T-helper 2 cell treated with Interferon-gamma antibody and Interleukin-4, amounts not matched to agents 100 ng/mL and 5 ng/mL, for 36 hours (primary cell): ENCODE measurements around the gene ETFA. TPM values are rescaled to one million over a fixed set of nuclear protein-coding genes. Genes with fewer than 3 reads are reported as not detected.
"Not testable (repeated sequence)": the region's sequence is repeated elsewhere in the genome, so short reads cannot be mapped to it uniquely, and the experiment has no call there.

Source experiments
- intact Hi-C: fragments of 100-400 bp; cut with micrococcal nuclease; formaldehyde crosslinking; loops from one replicate; pipeline ENCODE4 v1.15.1; 2023
- total RNA-seq: library from RNA; stranded (reverse); gene quantifications from 2 replicates; pipeline ENCODE4 v1.2.3, GENCODE V29; 2022

The ETFA gene
- total RNA-seq, 1 donor from 2014 or later = 119 TPM

- intact Hi-C loops = no loop called here
Measured at GRCh38 chr15:76282465-76282864, 28.8 kb downstream of the ETFA start.

GRCh38 chr15:76278651-76279050 is 32.6 kb downstream of the ETFA start:
- intact Hi-C loops = no loop called here

- intact Hi-C loops = no loop called here
Measured at GRCh38 chr15:76274821-76275220, 36.4 kb downstream of the ETFA start.

GRCh38 chr15:76274226-76274625 is 37.0 kb downstream of the ETFA start:
- intact Hi-C loops = no loop called here

- intact Hi-C loops = no loop called here
Measured at GRCh38 chr15:76270876-76271275, 40.4 kb downstream of the ETFA start.

GRCh38 chr15:76267077-76267476 is 44.2 kb downstream of the ETFA start:
- intact Hi-C loops = no loop called here

- intact Hi-C loops = not testable (repeated sequence)
Measured at GRCh38 chr15:76265769-76266168, 45.5 kb downstream of the ETFA start.

- intact Hi-C loops = no loop called here
Measured at GRCh38 chr15:76260246-76260938, 50.9 kb downstream of the ETFA start.

GRCh38 chr15:76259392-76259791 is 51.9 kb downstream of the ETFA start:
- intact Hi-C loops = no loop called here

GRCh38 chr15:76258460-76258859 is 52.8 kb downstream of the ETFA start:
- intact Hi-C loops = no loop called here

GRCh38 chr15:76253691-76254473 is 57.4 kb downstream of the ETFA start:
- intact Hi-C loops = no loop called here

- intact Hi-C loops = no loop called here
Measured at GRCh38 chr15:76252249-76252648, 59.0 kb downstream of the ETFA start.

GRCh38 chr15:76251717-76252116 is 59.6 kb downstream of the ETFA start:
- intact Hi-C loops = no loop called here

GRCh38 chr15:76245072-76245610 is 66.1 kb downstream of the ETFA start:
- intact Hi-C loops = no loop called here

GRCh38 chr15:76239786-76240185 is 71.5 kb downstream of the ETFA start:
- intact Hi-C loops = loop anchor here (5.0 to 10.0 kb wide), 2 partner anchors 98 to 625 kb away; partner anchors contain the start of gene ISL2

- intact Hi-C loops = loop anchor here (5.0 to 10.0 kb wide), 2 partner anchors 101 to 628 kb away; partner anchors contain the start of gene ISL2
Measured at GRCh38 chr15:76236350-76236749, 74.9 kb downstream of the ETFA start.

GRCh38 chr15:76235186-76235826 is 76.0 kb downstream of the ETFA start:
- intact Hi-C loops = loop anchor here (5.0 to 10.0 kb wide), 2 partner anchors 102 to 629 kb away; partner anchors contain the start of gene ISL2

GRCh38 chr15:76234337-76234889 is 76.9 kb downstream of the ETFA start:
- intact Hi-C loops = loop anchor here (10.0 kb wide), 1 partner anchor 630 kb away; no protein-coding TSS in a partner anchor

GRCh38 chr15:76233921-76234320 is 77.3 kb downstream of the ETFA start:
- intact Hi-C loops = loop anchor here (10.0 kb wide), 1 partner anchor 631 kb away; no protein-coding TSS in a partner anchor

- intact Hi-C loops = no loop called here
Measured at GRCh38 chr15:76229266-76229665, 82.0 kb downstream of the ETFA start.

- intact Hi-C loops = no loop called here
Measured at GRCh38 chr15:76223521-76223920, 87.7 kb downstream of the ETFA start.
